LoVo (cell line): ENCODE data around the gene TMEM120B.
"Not testable (repeated sequence)": the region's sequence is repeated elsewhere in the genome, so short reads cannot be mapped to it uniquely, and the experiment has no call there.

ENCODE experiments used
- DNase-seq: peaks from one replicate; pipeline ENCODE4 v3.0.0-alpha.2; 2016; ENCODE audit warnings: low spot score

Gene TMEM120B

DNA sequence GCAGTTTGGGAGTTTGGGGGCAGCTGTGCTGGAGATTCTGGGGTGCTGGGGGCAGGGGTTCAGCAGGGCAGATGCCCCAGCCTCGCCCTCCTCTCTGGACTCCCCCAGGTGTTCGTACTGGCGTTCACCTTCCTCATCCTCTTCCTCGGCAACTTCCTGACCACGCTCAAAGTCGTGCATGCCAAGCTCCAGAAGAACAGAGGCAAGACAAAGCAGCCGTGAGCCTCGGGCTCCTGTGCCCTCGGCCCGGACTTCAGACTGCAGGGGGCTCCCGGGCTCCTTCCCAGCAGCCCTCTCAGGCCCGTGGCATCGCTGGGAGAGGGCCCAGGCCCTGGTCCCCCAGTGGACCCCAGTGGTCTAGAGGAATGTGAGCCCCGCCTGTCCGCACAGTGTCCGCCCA, 62.9 kb downstream of the TMEM120B start:
- no peak for DNase-seq

DNA sequence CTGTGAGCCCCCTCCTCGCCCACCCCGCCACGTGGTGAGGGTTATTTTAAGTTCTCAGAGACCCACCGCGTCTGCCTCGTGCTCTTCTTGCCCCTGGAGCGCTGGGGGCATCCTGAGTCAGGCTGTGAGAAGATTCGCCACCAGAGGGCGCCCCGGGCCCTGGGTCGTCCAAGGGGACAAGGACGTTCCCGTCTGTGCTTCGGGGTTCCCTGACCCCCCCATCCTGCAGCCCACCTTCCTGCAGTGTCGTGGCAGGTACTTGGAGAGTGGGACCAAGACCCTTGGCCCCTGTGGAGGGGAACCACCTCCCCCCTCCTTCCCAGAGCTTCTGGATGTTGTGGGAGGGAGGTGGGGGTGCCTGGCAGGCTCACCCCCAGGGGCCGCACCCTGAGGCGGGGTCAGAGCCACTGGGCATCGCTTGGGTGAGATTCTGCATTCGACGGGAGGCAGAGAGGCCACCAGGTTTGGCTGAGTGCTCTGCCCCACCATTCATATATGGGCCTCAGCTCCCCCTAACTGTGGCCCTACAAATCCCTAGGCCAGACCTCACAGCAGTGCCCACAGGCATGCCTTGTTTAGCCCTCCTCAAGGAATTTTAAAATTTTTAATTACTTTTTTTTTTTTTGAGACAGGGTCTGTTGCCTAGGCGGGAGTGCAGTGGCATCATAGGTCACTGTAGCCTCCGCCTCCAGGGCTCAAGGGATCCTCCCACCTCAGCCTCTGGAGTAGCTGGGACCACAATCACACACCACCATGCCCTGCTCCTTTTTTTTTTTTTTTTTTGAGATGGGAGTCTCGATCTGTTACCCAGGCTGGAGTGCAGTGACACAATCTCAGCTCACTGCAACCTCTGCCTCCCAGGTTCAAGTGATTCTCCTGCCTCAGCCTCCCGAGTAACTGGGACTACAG, 63.9 kb downstream of the TMEM120B start:
- peak; percentile 70 for DNase-seq

DNA sequence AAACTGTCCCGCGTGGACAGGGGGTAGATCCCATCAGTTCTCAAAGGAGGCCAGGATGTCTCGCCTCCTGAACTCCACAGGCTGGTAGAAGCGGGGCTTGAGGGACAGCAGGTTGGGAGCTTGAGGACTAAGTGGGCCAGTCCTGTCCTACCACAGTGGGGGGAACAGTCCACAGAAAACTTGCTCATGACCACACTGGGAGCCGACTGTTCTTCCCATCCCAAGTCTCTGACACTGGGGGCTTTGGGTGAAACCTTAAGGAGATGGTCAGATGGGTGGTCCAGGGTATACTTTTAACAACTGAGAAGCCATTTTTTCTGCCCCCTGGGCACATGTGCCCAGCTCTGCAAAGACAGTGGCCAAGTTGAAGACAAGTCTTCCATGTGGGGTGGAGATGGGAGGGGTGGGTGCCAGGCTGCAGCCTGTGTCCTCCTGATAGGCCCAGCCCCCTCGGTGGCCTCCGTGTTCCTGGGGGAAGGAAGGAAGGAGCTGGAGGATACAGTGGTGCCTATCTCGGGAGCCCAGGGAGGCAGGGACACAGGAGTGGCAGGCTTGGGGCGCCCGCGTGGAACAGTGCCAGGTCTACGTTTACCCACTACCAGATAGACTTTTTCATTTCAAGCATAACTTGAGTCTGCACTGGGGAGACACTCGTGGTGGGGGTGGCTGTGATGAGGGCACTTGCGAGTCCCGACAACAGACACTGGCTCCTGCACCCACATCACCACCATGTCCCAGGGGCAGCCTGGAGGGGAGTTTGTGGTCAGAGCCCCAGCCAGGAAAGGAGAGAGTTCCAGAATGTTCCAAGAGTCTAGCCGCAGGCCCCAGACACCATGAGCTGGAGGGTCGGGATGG, 66.2 kb downstream of the TMEM120B start:
- no peak for DNase-seq

DNA sequence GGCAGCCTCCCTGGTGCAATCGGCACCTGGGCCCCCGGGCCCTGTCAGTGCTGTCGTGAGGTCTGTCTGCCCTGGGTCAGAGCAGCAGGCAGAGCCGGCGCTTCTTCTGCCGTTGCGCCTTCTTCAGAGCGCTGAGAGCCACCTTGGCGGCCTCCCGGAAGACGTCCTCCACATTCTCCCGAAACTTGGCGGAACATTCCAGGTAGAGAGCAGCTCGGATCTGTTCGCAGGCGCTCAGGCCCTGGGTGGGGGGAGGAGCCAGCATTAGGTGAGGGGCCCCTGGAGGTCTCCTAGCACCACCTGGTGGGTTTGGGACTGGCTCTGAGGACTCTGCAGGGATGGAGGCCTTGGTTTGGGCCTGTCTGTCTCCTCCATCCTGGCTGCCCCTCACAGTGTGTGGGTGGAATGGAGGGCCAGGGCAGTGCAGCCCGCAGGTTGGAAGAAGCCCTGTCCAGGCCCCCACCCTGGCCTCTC, 66.9 kb downstream of the TMEM120B start:
- no peak for DNase-seq

DNA sequence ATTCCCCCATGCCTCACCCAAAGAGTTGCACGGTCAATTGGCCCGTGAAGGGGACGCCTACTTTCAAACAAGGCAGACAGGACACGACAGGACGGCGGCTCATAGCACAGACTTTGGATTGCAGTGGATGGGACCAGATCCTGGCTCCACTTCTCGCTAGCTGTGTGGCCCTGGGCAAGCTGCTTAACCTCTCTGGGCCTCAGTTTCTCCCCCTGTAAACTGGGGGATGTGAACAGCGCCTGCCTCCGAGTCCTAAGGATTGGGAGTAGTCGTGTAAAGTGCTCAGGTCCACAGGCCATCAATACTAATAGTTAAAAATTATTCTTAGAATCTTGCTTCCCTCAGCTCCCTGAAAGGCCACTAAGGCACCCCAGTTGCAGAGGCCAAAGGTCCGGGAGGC, 67.9 kb downstream of the TMEM120B start:
- no peak for DNase-seq

DNA sequence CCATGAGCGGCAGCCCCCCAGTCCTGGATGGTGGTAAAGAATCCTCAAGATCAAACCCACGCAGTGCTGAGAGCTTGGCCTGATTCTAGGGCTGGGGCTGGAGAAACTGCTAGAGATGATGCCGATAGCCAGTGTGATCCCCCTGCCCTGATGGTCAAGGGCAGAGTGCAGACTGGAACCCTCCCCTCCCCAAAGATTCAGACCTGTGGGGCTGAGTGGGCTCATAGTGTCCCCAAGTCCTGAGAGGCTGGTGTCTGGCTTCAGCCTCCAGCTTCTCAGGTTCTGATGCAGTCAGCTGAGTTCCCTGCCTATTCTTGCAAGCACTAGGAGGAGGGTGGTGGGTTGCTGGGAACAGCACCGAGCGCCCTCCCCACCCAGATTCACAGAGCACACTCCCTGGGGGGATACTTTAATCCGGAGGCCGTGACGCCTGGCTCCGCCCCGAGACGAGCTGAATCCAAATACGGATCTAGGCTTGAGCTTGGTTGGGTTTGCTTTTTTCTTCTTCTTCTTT, 69.0 kb downstream of the TMEM120B start:
- no peak for DNase-seq

DNA sequence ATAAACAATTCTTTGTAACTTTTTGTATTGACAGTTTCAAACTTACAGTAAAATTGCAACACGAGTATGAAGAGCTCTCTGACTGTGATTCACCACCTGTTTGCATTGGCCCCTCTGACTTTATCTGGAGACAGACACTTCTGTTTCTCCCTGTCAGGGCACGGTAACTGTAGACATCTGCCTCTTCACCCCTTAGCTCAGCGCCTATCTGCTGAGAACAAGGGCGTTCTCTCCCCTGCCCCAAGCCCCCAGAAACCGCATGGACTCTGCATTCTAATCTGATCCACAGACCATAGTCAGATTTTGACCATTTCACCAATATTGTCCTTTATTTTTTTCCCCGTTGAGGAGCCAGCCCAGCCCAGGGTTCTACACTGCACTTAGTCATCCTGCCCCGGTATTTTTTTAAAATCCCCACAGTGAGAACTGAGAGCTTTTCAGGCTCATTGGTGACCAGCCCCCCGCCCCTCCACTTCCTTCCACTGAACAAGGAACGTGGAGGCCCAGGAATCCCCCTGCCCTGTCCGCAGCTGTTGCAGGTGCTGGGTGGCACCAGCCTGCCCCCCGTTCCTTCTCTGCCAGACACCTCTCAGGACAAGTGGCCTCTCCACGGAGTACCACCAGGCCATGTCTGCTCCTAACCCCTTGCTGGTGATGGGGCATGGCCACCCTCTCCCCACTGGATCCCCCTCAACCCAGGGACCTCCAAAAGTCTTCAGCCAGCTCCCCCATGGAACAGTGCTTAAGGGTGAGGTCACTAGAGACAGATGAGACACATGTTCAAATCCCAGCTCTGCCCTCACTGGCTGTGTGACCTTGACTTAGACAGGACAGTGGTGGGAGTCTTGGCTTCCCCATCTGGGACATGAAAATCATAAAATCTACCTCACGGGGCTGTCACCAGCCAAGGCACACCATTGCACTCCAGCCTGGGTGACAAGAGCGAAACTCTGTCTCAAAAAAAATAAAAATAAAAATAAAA, 69.7 kb downstream of the TMEM120B start:
- no peak for DNase-seq

DNA sequence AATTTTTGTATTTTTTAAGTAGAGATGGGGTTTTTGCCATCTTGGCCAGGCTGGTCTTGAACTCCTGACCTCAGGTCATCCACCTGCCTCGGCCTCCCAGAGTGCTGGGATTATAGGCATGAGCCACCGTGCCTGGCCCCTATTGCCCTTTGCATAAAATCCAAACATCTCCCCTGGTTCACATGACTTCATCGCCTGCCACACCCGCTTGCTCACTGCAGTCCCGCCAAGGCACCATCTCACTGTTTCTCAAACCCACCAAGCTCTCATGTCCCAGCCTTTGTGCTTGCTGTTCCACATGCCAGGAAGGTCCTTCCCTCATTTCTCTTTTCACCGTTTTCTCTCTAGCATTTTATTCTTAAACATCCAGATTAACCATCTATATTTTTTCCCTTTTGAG, 71.2 kb downstream of the TMEM120B start:
- no peak for DNase-seq

DNA sequence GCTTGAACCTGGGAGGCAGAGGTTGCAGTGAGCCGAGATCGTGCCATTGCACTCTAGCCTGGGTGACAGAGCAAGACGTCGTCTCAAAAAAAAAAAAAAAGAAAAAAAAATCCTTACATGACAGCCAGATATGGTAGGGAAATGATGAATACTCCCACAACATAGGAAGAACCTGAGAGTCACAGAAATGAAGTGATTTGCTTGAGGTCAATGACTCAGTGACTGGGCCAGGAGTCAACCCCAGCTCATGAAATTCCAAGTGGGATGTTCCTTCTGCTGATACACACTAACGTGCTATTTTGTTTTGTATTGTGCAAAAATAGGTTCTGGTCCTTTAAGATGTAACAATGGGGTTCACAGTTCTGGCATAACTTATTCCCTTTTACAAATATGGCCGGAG, 71.9 kb downstream of the TMEM120B start:
- no peak for DNase-seq

DNA sequence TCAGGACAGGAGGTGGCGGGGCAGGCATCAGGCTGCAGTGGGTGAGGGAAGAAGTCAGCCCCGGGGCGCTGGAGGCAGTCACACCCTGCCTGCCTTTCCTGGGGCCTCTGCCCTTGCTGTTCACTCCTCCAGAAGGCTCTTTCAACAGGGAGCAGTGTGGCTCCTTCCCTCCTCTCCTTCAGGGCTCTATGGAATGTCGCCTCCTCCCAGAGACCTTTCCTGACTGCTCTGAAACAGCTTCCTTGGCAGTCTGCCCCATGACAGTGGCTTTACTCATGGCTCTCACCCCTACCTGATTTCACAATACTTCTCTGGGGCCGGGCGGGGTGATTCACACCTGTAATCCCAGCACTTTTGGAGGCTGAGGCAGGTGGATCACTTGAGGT, 73.9 kb downstream of the TMEM120B start:
- peak; percentile 99 for DNase-seq

DNA sequence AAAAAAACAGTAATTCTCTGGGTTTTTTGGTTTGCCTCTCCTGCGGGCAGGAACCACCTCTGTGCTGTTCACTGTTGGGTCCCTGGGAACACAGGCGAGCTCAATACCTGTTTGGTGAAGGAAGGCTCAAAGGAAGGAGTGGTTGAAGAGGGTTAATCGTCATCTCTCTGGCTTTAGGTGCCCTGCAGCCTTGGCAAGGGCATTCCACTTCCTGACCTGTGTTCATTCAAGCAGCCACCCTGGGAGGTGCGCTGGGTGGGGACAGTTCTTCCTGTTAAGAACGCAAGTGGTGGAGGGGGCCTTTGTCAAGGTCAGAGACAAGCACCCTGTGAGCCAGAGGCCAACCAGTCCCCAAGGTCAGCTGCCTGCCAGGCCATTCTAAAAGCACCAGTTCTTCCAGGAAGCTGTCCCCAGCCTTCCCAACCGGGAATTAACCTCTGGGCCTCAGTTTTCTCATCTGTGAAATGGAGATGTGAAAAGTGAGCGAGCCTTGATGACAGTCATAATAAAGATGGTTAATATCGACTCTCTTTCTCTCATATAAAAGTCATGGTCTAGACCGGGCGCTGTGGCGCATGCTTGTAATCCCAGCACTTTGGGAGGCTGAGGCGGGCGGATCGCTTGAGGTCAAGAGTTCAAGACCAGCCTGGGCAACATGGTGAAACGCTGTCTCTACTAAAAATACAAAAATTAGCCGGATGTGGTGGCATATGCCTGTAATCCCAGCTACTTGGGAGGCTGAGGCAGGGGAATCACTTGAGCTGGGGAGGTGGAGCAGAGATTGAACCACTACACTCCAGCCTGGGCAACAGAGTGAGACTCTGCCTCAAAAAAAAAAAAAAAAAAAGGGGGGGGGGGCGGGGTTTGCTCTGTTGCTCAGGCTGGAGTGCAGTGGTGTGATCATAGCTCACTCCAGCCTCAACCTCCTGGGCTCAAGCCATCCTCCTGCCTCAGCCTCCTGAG, 74.8 kb downstream of the TMEM120B start:
- DNase-seq: no peak

DNA sequence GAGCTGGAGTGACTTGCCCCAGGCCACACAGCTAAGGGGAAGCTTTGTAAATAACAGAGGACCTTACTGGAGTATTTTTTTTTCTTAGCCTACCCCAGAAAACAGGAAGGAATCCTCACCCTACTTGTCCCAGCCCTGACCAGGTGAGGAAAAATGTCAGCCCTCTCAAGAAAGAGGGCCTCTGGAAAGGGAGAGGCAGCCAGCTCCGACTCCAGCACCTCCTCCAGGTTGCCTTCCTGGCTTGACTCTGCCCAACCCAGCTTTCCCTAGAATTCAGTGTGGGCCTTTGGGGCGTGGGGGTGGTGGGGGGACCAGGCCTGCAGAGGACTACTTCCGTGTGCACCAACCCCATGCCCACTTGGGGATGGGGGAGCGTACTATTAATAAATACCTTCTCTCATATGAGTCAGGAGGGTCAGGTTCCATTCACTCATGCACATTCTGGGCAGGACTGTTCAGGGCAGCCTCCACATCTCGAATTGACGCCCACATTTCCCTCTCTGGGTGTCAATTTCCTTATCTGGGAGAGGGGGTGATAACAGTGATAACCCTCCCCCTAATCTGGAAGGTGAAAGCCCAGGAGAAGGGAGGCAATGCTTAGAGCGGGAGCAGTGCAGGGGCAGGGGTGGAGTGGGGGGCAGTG, 75.7 kb downstream of the TMEM120B start:
- no peak for DNase-seq

DNA sequence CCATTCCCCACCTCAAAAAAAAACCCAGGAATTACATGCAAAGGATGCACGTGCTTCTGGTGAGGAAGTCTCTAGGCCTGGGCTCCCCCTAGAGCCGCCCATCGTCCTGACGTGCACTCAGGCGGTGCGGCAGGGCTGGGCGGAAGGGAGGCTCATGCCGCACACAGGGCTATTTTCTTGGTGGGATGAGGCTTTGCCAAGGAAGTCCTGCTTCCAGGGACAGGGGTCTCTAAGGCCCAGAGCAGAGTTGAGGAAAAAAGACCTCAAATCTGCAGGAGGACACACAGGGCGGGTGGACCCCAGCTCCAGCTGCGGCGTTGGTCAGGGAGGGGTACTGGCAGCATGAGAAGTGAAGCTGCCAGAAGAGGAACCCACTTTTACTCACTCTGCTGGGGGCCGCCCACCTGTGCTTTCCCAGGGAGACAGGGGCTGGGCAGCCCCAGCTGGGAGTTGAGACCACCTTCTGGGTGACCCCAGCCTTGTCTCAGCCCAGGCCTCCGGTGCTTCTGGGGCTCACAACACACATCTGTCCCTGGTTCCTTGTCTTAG, 76.8 kb downstream of the TMEM120B start:
- no peak for DNase-seq

DNA sequence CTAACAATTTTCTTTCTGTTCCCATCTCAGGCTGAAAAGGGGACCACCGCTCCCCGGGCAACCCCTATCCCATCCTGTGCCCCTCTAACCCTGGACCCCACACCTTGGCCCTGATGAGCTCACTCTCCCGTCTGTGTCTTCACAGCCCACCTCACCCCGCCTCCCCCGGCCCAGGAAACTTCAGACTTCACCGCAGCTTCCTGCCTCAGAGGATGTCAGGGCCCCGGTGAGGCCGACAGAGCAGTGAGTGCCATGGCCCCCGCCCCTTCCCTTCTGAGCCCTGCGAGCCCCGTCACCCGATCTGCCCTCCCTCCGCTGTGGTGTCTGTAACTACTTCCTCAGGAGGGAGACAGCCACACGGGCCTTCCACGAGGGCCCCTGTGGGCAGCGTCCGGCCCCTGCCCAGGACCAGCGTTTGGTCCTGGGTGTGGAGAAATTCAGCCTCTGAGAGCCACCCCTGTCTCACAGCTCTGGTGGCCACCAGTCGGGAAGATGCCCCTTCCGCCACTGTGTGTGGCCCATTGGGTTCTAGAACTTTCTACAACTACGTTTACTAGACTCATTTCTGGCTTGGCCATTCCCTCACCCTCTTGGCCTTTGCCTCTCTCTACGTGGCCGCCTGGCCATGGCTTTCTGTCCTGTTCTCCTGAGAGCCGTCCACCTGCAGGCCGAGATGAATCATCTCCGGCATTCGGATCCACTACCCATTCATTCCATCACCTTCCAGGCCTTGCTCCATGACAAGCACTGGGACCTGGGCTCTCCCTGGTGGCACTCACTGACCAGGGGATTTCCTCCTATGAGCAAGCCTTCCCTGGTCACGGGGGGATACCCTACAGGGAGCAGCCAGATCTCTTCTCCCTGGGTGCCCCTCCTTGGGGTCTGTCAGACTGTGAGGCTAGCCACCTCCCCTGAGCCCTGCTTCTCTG, 77.5 kb downstream of the TMEM120B start:
- DNase-seq: no peak

DNA sequence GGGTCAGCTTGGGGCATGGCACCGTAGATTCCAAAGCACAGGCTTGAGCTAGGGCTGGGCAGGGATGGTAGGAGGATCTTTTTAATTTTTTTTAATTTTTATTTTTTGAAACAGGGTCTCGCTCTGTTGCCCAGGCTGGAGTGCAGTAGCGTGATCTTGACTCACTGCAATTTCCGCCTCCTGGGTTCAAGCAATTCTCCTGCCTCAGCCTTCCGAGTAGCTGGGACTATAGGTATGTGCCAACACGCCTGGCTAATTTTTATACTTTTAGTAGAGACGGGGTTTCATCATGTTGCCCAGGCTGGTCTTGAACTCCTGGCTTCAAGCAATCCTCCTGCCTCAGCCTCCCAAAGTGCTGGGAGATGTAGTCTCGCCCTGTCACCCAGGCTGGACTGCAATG, 78.2 kb downstream of the TMEM120B start:
- not testable (repeated sequence) for DNase-seq

DNA sequence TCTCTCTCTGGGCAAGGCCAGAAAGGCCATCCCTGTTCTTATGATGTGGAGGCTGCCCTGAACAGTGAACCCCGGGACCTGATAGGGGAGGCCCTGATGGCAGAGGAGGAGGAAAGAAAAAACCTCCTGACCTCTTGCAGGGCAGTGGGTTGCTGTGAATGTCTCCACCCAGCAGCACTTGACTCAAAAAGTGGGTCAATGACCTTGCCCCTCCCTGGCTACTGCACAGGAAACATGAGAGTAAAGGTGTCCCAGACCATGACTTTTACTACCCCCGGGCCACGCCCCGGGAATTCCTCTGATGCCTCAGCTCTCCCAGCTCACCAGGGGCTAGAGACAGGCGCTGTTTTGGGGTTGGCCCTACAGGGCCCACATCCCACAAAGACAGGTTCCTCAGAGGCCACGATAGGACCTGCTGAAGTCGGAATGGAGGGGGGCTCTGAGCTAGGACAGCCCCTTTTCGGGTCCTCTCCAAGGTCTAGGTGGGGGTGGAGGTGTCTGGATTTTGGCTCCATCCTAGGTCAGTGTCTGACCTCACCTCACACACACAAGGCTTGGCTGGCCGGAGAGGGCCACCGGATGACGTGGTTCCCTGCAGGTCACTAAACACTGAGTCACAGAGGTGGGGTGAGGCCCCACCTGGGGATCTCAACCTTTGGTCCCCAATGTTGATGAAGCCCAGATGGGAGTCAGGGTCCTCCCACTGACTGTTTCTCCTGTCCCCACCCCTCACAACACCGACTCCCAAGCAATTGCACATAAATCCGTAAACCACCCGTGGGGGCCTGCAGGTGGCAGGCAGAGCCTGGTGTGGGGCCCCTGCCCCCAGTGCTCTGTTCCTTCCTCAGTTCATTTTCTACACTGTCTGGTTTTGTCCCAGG, 79.4 kb downstream of the TMEM120B start:
- peak; percentile 88 for DNase-seq
